ENCODE results near the gene ART3.
"Not testable (repeated sequence)": the region's sequence is repeated elsewhere in the genome, so short reads cannot be mapped to it uniquely, and the experiment has no call there.

DNA sequence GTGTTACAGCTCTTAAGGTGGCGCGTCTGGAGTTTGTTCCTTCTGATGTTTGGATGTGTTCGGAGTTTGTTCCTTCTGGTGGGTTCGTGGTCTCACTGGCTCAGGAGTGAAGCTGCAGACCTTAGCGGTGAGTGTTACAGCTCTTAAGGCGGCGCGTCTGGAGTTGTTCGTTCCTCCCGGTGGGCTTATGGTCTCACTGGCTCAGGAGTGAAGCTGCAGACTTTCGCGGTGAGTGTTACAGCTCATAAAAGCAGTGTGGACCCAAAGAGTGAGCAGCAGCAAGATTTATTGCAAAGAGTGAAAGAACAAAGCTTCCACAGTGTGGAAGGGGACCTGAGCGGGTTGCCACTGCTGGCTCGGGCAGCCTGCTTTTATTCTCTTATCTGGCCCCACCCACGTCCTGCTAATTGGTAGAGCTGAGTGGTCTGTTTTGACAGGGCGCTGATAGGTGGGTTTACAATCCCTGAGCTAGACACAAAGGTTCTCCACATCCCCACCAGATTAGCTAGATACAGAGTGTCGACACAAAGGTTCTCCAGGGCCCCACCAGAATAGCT, 24.6 kb upstream of the ART3 start:
- TF ChIP-seq, protein P1, sequence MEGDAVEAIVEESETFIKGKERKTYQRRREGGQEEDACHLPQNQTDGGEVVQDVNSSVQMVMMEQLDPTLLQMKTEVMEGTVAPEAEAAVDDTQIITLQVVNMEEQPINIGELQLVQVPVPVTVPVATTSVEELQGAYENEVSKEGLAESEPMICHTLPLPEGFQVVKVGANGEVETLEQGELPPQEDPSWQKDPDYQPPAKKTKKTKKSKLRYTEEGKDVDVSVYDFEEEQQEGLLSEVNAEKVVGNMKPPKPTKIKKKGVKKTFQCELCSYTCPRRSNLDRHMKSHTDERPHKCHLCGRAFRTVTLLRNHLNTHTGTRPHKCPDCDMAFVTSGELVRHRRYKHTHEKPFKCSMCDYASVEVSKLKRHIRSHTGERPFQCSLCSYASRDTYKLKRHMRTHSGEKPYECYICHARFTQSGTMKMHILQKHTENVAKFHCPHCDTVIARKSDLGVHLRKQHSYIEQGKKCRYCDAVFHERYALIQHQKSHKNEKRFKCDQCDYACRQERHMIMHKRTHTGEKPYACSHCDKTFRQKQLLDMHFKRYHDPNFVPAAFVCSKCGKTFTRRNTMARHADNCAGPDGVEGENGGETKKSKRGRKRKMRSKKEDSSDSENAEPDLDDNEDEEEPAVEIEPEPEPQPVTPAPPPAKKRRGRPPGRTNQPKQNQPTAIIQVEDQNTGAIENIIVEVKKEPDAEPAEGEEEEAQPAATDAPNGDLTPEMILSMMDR (IDR thresholded peaks at IDR 0.05), result not testable (repeated sequence)
- TF ChIP-seq ZNF302 (CRISPR knock-in tag; IDR thresholded peaks at IDR 0.05), result not testable (repeated sequence)
